SK-N-MC (cell line): ENCODE results near the gene PRDM15.

Source experiments
- EZH2 ChIP-seq: fragments of 200-600 bp; sonication (generic); IDR thresholded peaks from one replicate; pipeline ENCODE4 v1.6.1; 2017; ENCODE audit warnings: antibody characterized with exemption
- POLR2AphosphoS5 ChIP-seq: IDR thresholded peaks from 2 replicates; pipeline ENCODE4 v1.6.1; 2012; ENCODE audit warnings: mild to moderate bottlenecking, low read depth, low read length, borderline replicate concordance

GRCh38 chr21:41816583-41817165 lies 62.5 kb downstream of the PRDM15 start:
- TF ChIP-seq POLR2AphosphoS5 (no peak), EZH2 (no peak)
